Measurements from ENCODE around the gene CCDC148. TPM values are rescaled to one million over a fixed set of nuclear protein-coding genes. Genes with fewer than 3 reads are reported as not detected.
"Not testable (repeated sequence)": the region's sequence is repeated elsewhere in the genome, so short reads cannot be mapped to it uniquely, and the experiment has no call there.

CCDC148 gene
- polyA plus RNA-seq, 4 donors: 0.09 to 0.37 TPM; not detected in 2

- 56 to 74% (median 67%) methylated on average over 3 of the region's 3 CpGs for WGBS, 3 donors
- Histone ChIP-seq H3K36me3 (ENCODE audit: control insufficient read depth in 3 of 3, insufficient read depth in 2 of 3, low read depth in 1 of 3, low read length in 3 of 3) (peaks cover 0 to 5% (median 0%) of the 10 kb centered on the region in 3 donors), H3K4me1 (ENCODE audit: control insufficient read depth in 3 of 3, insufficient read depth in 2 of 3, low read depth in 1 of 3, low read length in 2 of 3) (peaks cover 0 to 6% (median 0%) of the 10 kb centered on the region in 3 donors), H3K9me3 (ENCODE audit: control insufficient read depth in 2 of 2, insufficient read depth in 1 of 2, low read depth in 1 of 2, low read length in 1 of 2) (peaks cover 0 to 2% of the 10 kb centered on the region in 2 donors), H3K27ac (ENCODE audit: low read depth in 1 of 3, low read length in 2 of 3) (peak overlapping the region in 1 of 3 donors; percentile 34), H3K4me3 (ENCODE audit: low read depth in 1 of 3, low read length in 3 of 3) (no peak overlapping the region), H3K27me3 (ENCODE audit: control insufficient read depth in 3 of 3, insufficient read depth in 3 of 3, low read length in 3 of 3) (no peaks in the 10 kb centered on the region)
- DNase-seq (no peak), FAIRE-seq (no peak)
Observed at GRCh38 chr2:158477202-158477601, 20.6 kb upstream of the CCDC148 start.

GRCh38 chr2:158474526-158475011 lies 18.0 kb upstream of the CCDC148 start:
- not testable (repeated sequence) for H3K27ac ChIP-seq (ENCODE audit: low read depth in 1 of 3, low read length in 2 of 3); H3K9me3 ChIP-seq (ENCODE audit: control insufficient read depth in 2 of 2, insufficient read depth in 1 of 2, low read depth in 1 of 2, low read length in 1 of 2); H3K4me1 ChIP-seq (ENCODE audit: control insufficient read depth in 3 of 3, insufficient read depth in 2 of 3, low read depth in 1 of 3, low read length in 2 of 3); H3K4me3 ChIP-seq (ENCODE audit: low read depth in 1 of 3, low read length in 3 of 3); FAIRE-seq; DNase-seq; H3K27me3 ChIP-seq (ENCODE audit: control insufficient read depth in 3 of 3, insufficient read depth in 3 of 3, low read length in 3 of 3)
- H3K36me3 ChIP-seq (ENCODE audit: control insufficient read depth in 3 of 3, insufficient read depth in 2 of 3, low read depth in 1 of 3, low read length in 3 of 3): peaks cover 0 to 11% (median 0%) of the 10 kb centered on the region in 3 donors
- WGBS, 3 donors: 94 to 98% (median 98%) methylated on average over 3 of the region's 3 CpGs

GRCh38 chr2:158473719-158474392 lies 17.3 kb upstream of the CCDC148 start:
- peaks cover 0 to 6% (median 0%) of the 10 kb centered on the region in 3 donors for H3K4me1 ChIP-seq (ENCODE audit: control insufficient read depth in 3 of 3, insufficient read depth in 2 of 3, low read depth in 1 of 3, low read length in 2 of 3)
- peaks cover 0 to 3% of the 10 kb centered on the region in 2 donors for H3K9me3 ChIP-seq (ENCODE audit: control insufficient read depth in 2 of 2, insufficient read depth in 1 of 2, low read depth in 1 of 2, low read length in 1 of 2)
- DNase-seq (no peak), FAIRE-seq (no peak)
- H3K27ac ChIP-seq (ENCODE audit: low read depth in 1 of 3, low read length in 2 of 3): no peak overlapping the region
- no peak overlapping the region for H3K4me3 ChIP-seq (ENCODE audit: low read depth in 1 of 3, low read length in 3 of 3)
- no peaks in the 10 kb centered on the region for H3K27me3 ChIP-seq (ENCODE audit: control insufficient read depth in 3 of 3, insufficient read depth in 3 of 3, low read length in 3 of 3)
- peaks cover 0 to 8% (median 0%) of the 10 kb centered on the region in 3 donors for H3K36me3 ChIP-seq (ENCODE audit: control insufficient read depth in 3 of 3, insufficient read depth in 2 of 3, low read depth in 1 of 3, low read length in 3 of 3)
- WGBS, 3 donors: 91 to 95% (median 94%) methylated on average over 8 of the region's 8 CpGs

GRCh38 chr2:158473300-158473699 lies 16.7 kb upstream of the CCDC148 start:
- H3K4me1 ChIP-seq (ENCODE audit: control insufficient read depth in 3 of 3, insufficient read depth in 2 of 3, low read depth in 1 of 3, low read length in 2 of 3); H3K27ac ChIP-seq (ENCODE audit: low read depth in 1 of 3, low read length in 2 of 3); DNase-seq; FAIRE-seq; H3K9me3 ChIP-seq (ENCODE audit: control insufficient read depth in 2 of 2, insufficient read depth in 1 of 2, low read depth in 1 of 2, low read length in 1 of 2); H3K27me3 ChIP-seq (ENCODE audit: control insufficient read depth in 3 of 3, insufficient read depth in 3 of 3, low read length in 3 of 3); H3K4me3 ChIP-seq (ENCODE audit: low read depth in 1 of 3, low read length in 3 of 3): not testable (repeated sequence)
- WGBS, 3 donors: 98 to 99% (median 98%) methylated on average over 3 of the region's 3 CpGs
- peaks cover 0 to 10% (median 0%) of the 10 kb centered on the region in 3 donors for H3K36me3 ChIP-seq (ENCODE audit: control insufficient read depth in 3 of 3, insufficient read depth in 2 of 3, low read depth in 1 of 3, low read length in 3 of 3)

GRCh38 chr2:158472829-158473228 lies 16.3 kb upstream of the CCDC148 start:
- H3K36me3 ChIP-seq (ENCODE audit: control insufficient read depth in 3 of 3, insufficient read depth in 2 of 3, low read depth in 1 of 3, low read length in 3 of 3): peaks cover 0 to 10% (median 0%) of the 10 kb centered on the region in 3 donors
- WGBS, 3 donors: 92 to 99% (median 97%) methylated on average over 3 of the region's 3 CpGs
- DNase-seq; FAIRE-seq; H3K27me3 ChIP-seq (ENCODE audit: control insufficient read depth in 3 of 3, insufficient read depth in 3 of 3, low read length in 3 of 3); H3K9me3 ChIP-seq (ENCODE audit: control insufficient read depth in 2 of 2, insufficient read depth in 1 of 2, low read depth in 1 of 2, low read length in 1 of 2); H3K4me3 ChIP-seq (ENCODE audit: low read depth in 1 of 3, low read length in 3 of 3); H3K4me1 ChIP-seq (ENCODE audit: control insufficient read depth in 3 of 3, insufficient read depth in 2 of 3, low read depth in 1 of 3, low read length in 2 of 3); H3K27ac ChIP-seq (ENCODE audit: low read depth in 1 of 3, low read length in 2 of 3): not testable (repeated sequence)

- 89 to 98% (median 94%) methylated on average over 4 of the region's 4 CpGs for WGBS, 3 donors
- Histone ChIP-seq H3K36me3 (ENCODE audit: control insufficient read depth in 3 of 3, insufficient read depth in 2 of 3, low read depth in 1 of 3, low read length in 3 of 3) (peaks cover 0 to 8% (median 0%) of the 10 kb centered on the region in 3 donors), H3K9me3 (ENCODE audit: control insufficient read depth in 2 of 2, insufficient read depth in 1 of 2, low read depth in 1 of 2, low read length in 1 of 2) (peaks cover 0 to 1% of the 10 kb centered on the region in 2 donors), H3K4me1 (ENCODE audit: control insufficient read depth in 3 of 3, insufficient read depth in 2 of 3, low read depth in 1 of 3, low read length in 2 of 3) (no peaks in the 10 kb centered on the region), H3K27me3 (ENCODE audit: control insufficient read depth in 3 of 3, insufficient read depth in 3 of 3, low read length in 3 of 3) (no peaks in the 10 kb centered on the region), H3K27ac (ENCODE audit: low read depth in 1 of 3, low read length in 2 of 3) (no peak overlapping the region), H3K4me3 (ENCODE audit: low read depth in 1 of 3, low read length in 3 of 3) (no peak overlapping the region)
- FAIRE-seq (no peak), DNase-seq (no peak)
Observed at GRCh38 chr2:158467248-158467647, 10.7 kb upstream of the CCDC148 start.

GRCh38 chr2:158464426-158465281 lies 8.1 kb upstream of the CCDC148 start:
- DNase-seq: no peak
- H3K27me3 ChIP-seq (ENCODE audit: control insufficient read depth in 3 of 3, insufficient read depth in 3 of 3, low read length in 3 of 3): no peaks in the 10 kb centered on the region
- peaks cover 0 to 4% (median 2%) of the 10 kb centered on the region in 3 donors for H3K4me1 ChIP-seq (ENCODE audit: control insufficient read depth in 3 of 3, insufficient read depth in 2 of 3, low read depth in 1 of 3, low read length in 2 of 3)
- no peak for FAIRE-seq
- no peak overlapping the region for H3K27ac ChIP-seq (ENCODE audit: low read depth in 1 of 3, low read length in 2 of 3)
- 81 to 86% (median 84%) methylated on average over 4 of the region's 4 CpGs for WGBS, 3 donors
- H3K4me3 ChIP-seq (ENCODE audit: low read depth in 1 of 3, low read length in 3 of 3): no peak overlapping the region
- H3K9me3 ChIP-seq (ENCODE audit: control insufficient read depth in 2 of 2, insufficient read depth in 1 of 2, low read depth in 1 of 2, low read length in 1 of 2): no peaks in the 10 kb centered on the region
- H3K36me3 ChIP-seq (ENCODE audit: control insufficient read depth in 3 of 3, insufficient read depth in 2 of 3, low read depth in 1 of 3, low read length in 3 of 3): peaks cover 0 to 3% (median 0%) of the 10 kb centered on the region in 3 donors

- WGBS, 3 donors: 86 to 92% (median 89%) methylated on average over 6 of the region's 6 CpGs
Observed at GRCh38 chr2:158463496-158464095, 7.0 kb upstream of the CCDC148 start.

More at GRCh38 chr2:158463496-158464095, 7.0 kb upstream of the CCDC148 start:
- H3K27me3 ChIP-seq (ENCODE audit: control insufficient read depth in 3 of 3, insufficient read depth in 3 of 3, low read length in 3 of 3): no peaks in the 10 kb centered on the region
- DNase-seq (peak in 1 of 2 donors; percentile 28), FAIRE-seq (no peak)
- H3K36me3 ChIP-seq (ENCODE audit: control insufficient read depth in 3 of 3, insufficient read depth in 2 of 3, low read depth in 1 of 3, low read length in 3 of 3): no peaks in the 10 kb centered on the region
- peaks cover 0 to 11% (median 4%) of the 10 kb centered on the region in 3 donors for H3K4me1 ChIP-seq (ENCODE audit: control insufficient read depth in 3 of 3, insufficient read depth in 2 of 3, low read depth in 1 of 3, low read length in 2 of 3)
- H3K9me3 ChIP-seq (ENCODE audit: control insufficient read depth in 2 of 2, insufficient read depth in 1 of 2, low read depth in 1 of 2, low read length in 1 of 2): no peaks in the 10 kb centered on the region
- no peak overlapping the region for H3K4me3 ChIP-seq (ENCODE audit: low read depth in 1 of 3, low read length in 3 of 3)
- H3K27ac ChIP-seq (ENCODE audit: low read depth in 1 of 3, low read length in 2 of 3): no peak overlapping the region
